SK-N-MC (cell line): ENCODE data around the gene GABRA5.

Source experiments
- EZH2 ChIP-seq: fragments of 200-600 bp; sonication (generic); IDR thresholded peaks from one replicate; pipeline ENCODE4 v1.6.1; 2017; ENCODE audit warnings: antibody characterized with exemption
- FOXP2 ChIP-seq: optimal IDR thresholded peaks from 2 replicates; pipeline ENCODE3; 2011; ENCODE audit warnings: mild to moderate bottlenecking, moderate library complexity; ENCODE audit not compliant: insufficient read depth; ENCODE audit errors: extremely low read length, control extremely low read depth
- POLR2AphosphoS5 ChIP-seq: IDR thresholded peaks from 2 replicates; pipeline ENCODE4 v1.6.1; 2012; ENCODE audit warnings: mild to moderate bottlenecking, low read depth, low read length, borderline replicate concordance

DNA sequence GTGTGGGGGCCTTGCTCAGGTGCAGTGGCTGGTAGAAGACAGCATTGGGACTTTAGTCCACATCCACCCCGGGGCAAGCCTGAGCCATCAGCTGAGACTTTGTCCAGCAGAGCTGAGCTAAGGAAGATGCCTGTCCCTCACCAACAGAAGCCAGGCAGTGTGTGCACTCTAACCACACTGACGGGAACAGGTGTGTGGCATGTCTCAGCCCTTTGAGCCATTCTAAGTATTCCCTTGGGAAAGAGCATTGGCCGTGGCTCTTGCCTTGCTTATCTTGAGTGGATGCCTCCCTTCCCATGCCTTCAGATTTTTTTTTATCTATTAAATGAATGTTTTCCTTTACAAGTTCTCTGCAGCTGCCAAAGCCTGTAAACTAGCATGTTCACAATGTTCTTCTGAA, 3.5 kb downstream of the GABRA5 start:
- no peak for TF ChIP-seq POLR2AphosphoS5
- TF ChIP-seq EZH2: no peak
- no peak for TF ChIP-seq FOXP2
